Measurements from ENCODE around the gene SFN.
"Not testable (repeated sequence)": the region's sequence is repeated elsewhere in the genome, so short reads cannot be mapped to it uniquely, and the experiment has no call there.

The SFN gene

GRCh38 chr1:26839339-26839722 lies 23.6 kb upstream of the SFN start:
- DNase-seq (ENCODE audit: low spot score), result no peak

- DNase-seq (ENCODE audit: low spot score), result no peak
Measured at GRCh38 chr1:26839779-26840178, 23.2 kb upstream of the SFN start.

- DNase-seq (ENCODE audit: low spot score), result no peak
Measured at GRCh38 chr1:26844424-26845196, 18.3 kb upstream of the SFN start.

GRCh38 chr1:26847826-26848225 lies 15.1 kb upstream of the SFN start:
- DNase-seq (ENCODE audit: low spot score), result not testable (repeated sequence)

- DNase-seq (ENCODE audit: low spot score), result no peak
Measured at GRCh38 chr1:26848499-26848898, 14.4 kb upstream of the SFN start.

GRCh38 chr1:26848941-26849774 lies 13.8 kb upstream of the SFN start:
- DNase-seq (ENCODE audit: low spot score), result no peak

GRCh38 chr1:26851106-26851684 lies 11.8 kb upstream of the SFN start:
- DNase-seq (ENCODE audit: low spot score), result no peak

GRCh38 chr1:26852701-26853100 lies 10.2 kb upstream of the SFN start:
- no peak for DNase-seq (ENCODE audit: low spot score)

- DNase-seq (ENCODE audit: low spot score), result peak; percentile 73
Measured at GRCh38 chr1:26853156-26853555, 9.8 kb upstream of the SFN start.

GRCh38 chr1:26853600-26853999 lies 9.3 kb upstream of the SFN start:
- DNase-seq (ENCODE audit: low spot score), result no peak

GRCh38 chr1:26854906-26855305 lies 8.0 kb upstream of the SFN start:
- DNase-seq (ENCODE audit: low spot score), result no peak

- no peak for DNase-seq (ENCODE audit: low spot score)
Measured at GRCh38 chr1:26855636-26856035, 7.3 kb upstream of the SFN start.

GRCh38 chr1:26856181-26856580 lies 6.8 kb upstream of the SFN start:
- no peak for DNase-seq (ENCODE audit: low spot score)

- no peak for DNase-seq (ENCODE audit: low spot score)
Measured at GRCh38 chr1:26856604-26857469, 6.1 kb upstream of the SFN start.

GRCh38 chr1:26857473-26858060 lies 5.4 kb upstream of the SFN start:
- no peak for DNase-seq (ENCODE audit: low spot score)

GRCh38 chr1:26858160-26858559 lies 4.8 kb upstream of the SFN start:
- no peak for DNase-seq (ENCODE audit: low spot score)

GRCh38 chr1:26858891-26859640 lies 3.9 kb upstream of the SFN start:
- DNase-seq (ENCODE audit: low spot score), result no peak

GRCh38 chr1:26861286-26861701 lies 1.7 kb upstream of the SFN start:
- no peak for DNase-seq (ENCODE audit: low spot score)

- DNase-seq (ENCODE audit: low spot score), result no peak
Measured at GRCh38 chr1:26861889-26862378, 1.0 kb upstream of the SFN start.

GRCh38 chr1:26863685-26864077 lies 732 bp downstream of the SFN start:
- DNase-seq (ENCODE audit: low spot score), result no peak
